Dendritic cell treated with granulocyte-macrophage colony-stimulating factor and Interleukin-4, amounts not matched to agents 40 ng/mL and 50 ng/mL, for 4 days (primary cell): ENCODE data around the gene CFAP74.
"Not testable (repeated sequence)": the region's sequence is repeated elsewhere in the genome, so short reads cannot be mapped to it uniquely, and the experiment has no call there.

ENCODE experiments used
- H3K27ac Mint-ChIP-seq: one replicate; pipeline ENCODE4 v1.8.0; 2022; ENCODE audit warnings: mild to moderate bottlenecking, mixed read lengths
- H3K27me3 Mint-ChIP-seq: one replicate; pipeline ENCODE4 v1.8.0; 2022; ENCODE audit warnings: mild to moderate bottlenecking, mixed read lengths
- H3K36me3 Mint-ChIP-seq: one replicate; pipeline ENCODE4 v1.8.0; 2022; ENCODE audit warnings: low read depth, mixed read lengths
- H3K4me1 Mint-ChIP-seq: one replicate; pipeline ENCODE4 v1.8.0; 2022; ENCODE audit warnings: low read depth, mixed read lengths
- H3K4me3 Mint-ChIP-seq: one replicate; pipeline ENCODE4 v1.8.0; 2022; ENCODE audit warnings: mild to moderate bottlenecking, moderate library complexity, mixed read lengths
- H3K9me3 Mint-ChIP-seq: one replicate; pipeline ENCODE4 v1.8.0; 2022; ENCODE audit warnings: mixed read lengths
- intact Hi-C: fragments of 100-400 bp; cut with micrococcal nuclease; formaldehyde crosslinking; loops from one replicate; pipeline ENCODE4 v1.15.0; 2022

Gene CFAP74

GRCh38 chr1:1883890-1884289, 119.7 kb downstream of the CFAP74 start:
- Mint-ChIP-seq H3K36me3 (peaks cover 60% of the 10 kb centered on the region), H3K4me1 (peaks cover 73% of the 10 kb centered on the region)
- H3K27me3 Mint-ChIP-seq, H3K27ac Mint-ChIP-seq, H3K9me3 Mint-ChIP-seq, intact Hi-C loops, H3K4me3 Mint-ChIP-seq: not testable (repeated sequence)

GRCh38 chr1:1883092-1883873, 120.3 kb downstream of the CFAP74 start:
- Mint-ChIP-seq H3K27ac (peak overlapping the region; percentile 19), H3K4me3 (no peak overlapping the region), H3K36me3 (peaks cover 60% of the 10 kb centered on the region), H3K27me3 (no peaks in the 10 kb centered on the region), H3K9me3 (no peaks in the 10 kb centered on the region), H3K4me1 (peaks cover 73% of the 10 kb centered on the region)
- intact Hi-C loops, result no loop called here

GRCh38 chr1:1881727-1882126, 121.9 kb downstream of the CFAP74 start:
- Mint-ChIP-seq H3K36me3 (peaks cover 64% of the 10 kb centered on the region), H3K4me3 (no peak overlapping the region), H3K9me3 (no peaks in the 10 kb centered on the region), H3K27ac (peak overlapping the region; percentile 19), H3K27me3 (no peaks in the 10 kb centered on the region), H3K4me1 (peaks cover 67% of the 10 kb centered on the region)
- intact Hi-C loops, result no loop called here

GRCh38 chr1:1880617-1881312, 122.8 kb downstream of the CFAP74 start:
- H3K27ac Mint-ChIP-seq, result peak overlapping the region; percentile 0
- H3K36me3 Mint-ChIP-seq, result peaks cover 73% of the 10 kb centered on the region
- H3K27me3 Mint-ChIP-seq, result no peaks in the 10 kb centered on the region
- H3K4me1 Mint-ChIP-seq, result peaks cover 69% of the 10 kb centered on the region
- intact Hi-C loops, result no loop called here
- H3K4me3 Mint-ChIP-seq, result no peak overlapping the region
- no peaks in the 10 kb centered on the region for H3K9me3 Mint-ChIP-seq

- H3K36me3 Mint-ChIP-seq, result peaks cover 80% of the 10 kb centered on the region
- intact Hi-C loops, result no loop called here
- H3K27ac Mint-ChIP-seq, result no peak overlapping the region
- no peaks in the 10 kb centered on the region for H3K27me3 Mint-ChIP-seq
- H3K4me1 Mint-ChIP-seq, result peaks cover 73% of the 10 kb centered on the region
- H3K4me3 Mint-ChIP-seq, result no peak overlapping the region
- no peaks in the 10 kb centered on the region for H3K9me3 Mint-ChIP-seq
Measured at GRCh38 chr1:1879942-1880341, 123.6 kb downstream of the CFAP74 start.

- no peaks in the 10 kb centered on the region for H3K9me3 Mint-ChIP-seq
- peaks cover 80% of the 10 kb centered on the region for H3K36me3 Mint-ChIP-seq
- intact Hi-C loops, result no loop called here
- no peaks in the 10 kb centered on the region for H3K27me3 Mint-ChIP-seq
- H3K4me3 Mint-ChIP-seq, result no peak overlapping the region
- H3K4me1 Mint-ChIP-seq, result peaks cover 71% of the 10 kb centered on the region
- H3K27ac Mint-ChIP-seq, result peak overlapping the region; percentile 47
Measured at GRCh38 chr1:1877865-1878436, 125.6 kb downstream of the CFAP74 start.

GRCh38 chr1:1876335-1876930, 127.2 kb downstream of the CFAP74 start:
- H3K9me3 Mint-ChIP-seq, result no peaks in the 10 kb centered on the region
- H3K27ac Mint-ChIP-seq, result no peak overlapping the region
- intact Hi-C loops, result no loop called here
- peaks cover 72% of the 10 kb centered on the region for H3K4me1 Mint-ChIP-seq
- no peaks in the 10 kb centered on the region for H3K27me3 Mint-ChIP-seq
- no peak overlapping the region for H3K4me3 Mint-ChIP-seq
- H3K36me3 Mint-ChIP-seq, result peaks cover 80% of the 10 kb centered on the region

- intact Hi-C loops, result no loop called here
- no peaks in the 10 kb centered on the region for H3K9me3 Mint-ChIP-seq
- H3K27me3 Mint-ChIP-seq, result no peaks in the 10 kb centered on the region
- peaks cover 80% of the 10 kb centered on the region for H3K36me3 Mint-ChIP-seq
- no peak overlapping the region for H3K27ac Mint-ChIP-seq
- H3K4me3 Mint-ChIP-seq, result no peak overlapping the region
- H3K4me1 Mint-ChIP-seq, result peaks cover 72% of the 10 kb centered on the region
Measured at GRCh38 chr1:1875932-1876331, 127.7 kb downstream of the CFAP74 start.

GRCh38 chr1:1874901-1875300, 128.7 kb downstream of the CFAP74 start:
- peaks cover 77% of the 10 kb centered on the region for H3K36me3 Mint-ChIP-seq
- H3K9me3 Mint-ChIP-seq, result no peaks in the 10 kb centered on the region
- no peak overlapping the region for H3K27ac Mint-ChIP-seq
- H3K27me3 Mint-ChIP-seq, result no peaks in the 10 kb centered on the region
- intact Hi-C loops, result no loop called here
- H3K4me1 Mint-ChIP-seq, result peaks cover 77% of the 10 kb centered on the region
- H3K4me3 Mint-ChIP-seq, result no peak overlapping the region

- H3K27me3 Mint-ChIP-seq, result no peaks in the 10 kb centered on the region
- intact Hi-C loops, result no loop called here
- no peaks in the 10 kb centered on the region for H3K9me3 Mint-ChIP-seq
- peaks cover 74% of the 10 kb centered on the region for H3K4me1 Mint-ChIP-seq
- H3K27ac Mint-ChIP-seq, result no peak overlapping the region
- H3K4me3 Mint-ChIP-seq, result no peak overlapping the region
- H3K36me3 Mint-ChIP-seq, result peaks cover 64% of the 10 kb centered on the region
Measured at GRCh38 chr1:1873186-1873585, 130.4 kb downstream of the CFAP74 start.

GRCh38 chr1:1872329-1872994, 131.1 kb downstream of the CFAP74 start:
- intact Hi-C loops, result no loop called here
- Mint-ChIP-seq H3K27ac (peak overlapping the region; percentile 29), H3K4me3 (no peak overlapping the region), H3K4me1 (peaks cover 73% of the 10 kb centered on the region), H3K27me3 (no peaks in the 10 kb centered on the region), H3K9me3 (no peaks in the 10 kb centered on the region), H3K36me3 (peaks cover 59% of the 10 kb centered on the region)
